HEK293 (cell line): ENCODE data around the gene RTBDN.

Experiments
- CTCF ChIP-seq: fragments of 450-650 bp; formaldehyde crosslinking; IDR thresholded peaks from 2 replicates; pipeline ENCODE4 v1.5.1; 2016; ENCODE audit warnings: missing biosample characterization, missing genetic modification characterization
- FEZF1 ChIP-seq: fragments of 450-650 bp; formaldehyde crosslinking; IDR thresholded peaks from 2 replicates; pipeline ENCODE4 v1.5.1; 2016; ENCODE audit warnings: missing biosample characterization, missing genetic modification characterization
- HOXD13 ChIP-seq: sonication (generic); formaldehyde crosslinking; IDR thresholded peaks from 2 replicates; pipeline ENCODE4 v1.8.0; 2022; ENCODE audit warnings: missing genetic modification reagents, borderline replicate concordance
- KLF1 ChIP-seq: fragments of 450-650 bp; formaldehyde crosslinking; IDR thresholded peaks from 2 replicates; pipeline ENCODE4 v1.5.1; 2016; ENCODE audit warnings: missing biosample characterization, missing genetic modification characterization
- PRDM10 ChIP-seq: fragments of 450-650 bp; formaldehyde crosslinking; IDR thresholded peaks from 2 replicates; pipeline ENCODE4 v1.5.1; 2016; ENCODE audit warnings: missing biosample characterization, missing genetic modification characterization
- SP2 ChIP-seq: fragments of 450-650 bp; formaldehyde crosslinking; IDR thresholded peaks from 2 replicates; pipeline ENCODE4 v1.5.1; 2016; ENCODE audit warnings: missing biosample characterization, missing genetic modification characterization
- SP7 ChIP-seq: fragments of 450-650 bp; formaldehyde crosslinking; IDR thresholded peaks from 2 replicates; pipeline ENCODE4 v1.5.1; 2016; ENCODE audit warnings: missing biosample characterization, missing genetic modification characterization
- YY2 ChIP-seq: fragments of 450-650 bp; formaldehyde crosslinking; IDR thresholded peaks from 2 replicates; pipeline ENCODE4 v1.5.1; 2016; ENCODE audit warnings: missing biosample characterization, missing genetic modification characterization
- ZBTB44 ChIP-seq: fragments of 450-650 bp; IDR thresholded peaks from 2 replicates; pipeline ENCODE4 v1.5.1; 2018; ENCODE audit warnings: missing biosample characterization, mild to moderate bottlenecking, missing genetic modification characterization
- ZBTB48 ChIP-seq: fragments of 450-650 bp; formaldehyde crosslinking; IDR thresholded peaks from 2 replicates; pipeline ENCODE4 v1.5.1; 2016; ENCODE audit warnings: missing biosample characterization, missing genetic modification characterization
- ZNF112 ChIP-seq: fragments of 450-650 bp; formaldehyde crosslinking; IDR thresholded peaks from 2 replicates; pipeline ENCODE4 v1.5.0; 2017; ENCODE audit warnings: missing biosample characterization, missing genetic modification characterization
- ZNF18 ChIP-seq: fragments of 450-650 bp; formaldehyde crosslinking; IDR thresholded peaks from 2 replicates; pipeline ENCODE4 v1.5.1; 2016; ENCODE audit warnings: missing biosample characterization, missing genetic modification characterization
- ZNF26 ChIP-seq: fragments of 450-650 bp; formaldehyde crosslinking; IDR thresholded peaks from 2 replicates; pipeline ENCODE4 v1.5.1; 2016; ENCODE audit warnings: missing biosample characterization, missing genetic modification characterization
- ZNF292 ChIP-seq: fragments of 450-650 bp; formaldehyde crosslinking; IDR thresholded peaks from 2 replicates; pipeline ENCODE4 v1.5.1; 2016; ENCODE audit warnings: low read depth, missing biosample characterization, missing genetic modification characterization, borderline replicate concordance
- ZNF335 ChIP-seq: fragments of 450-650 bp; formaldehyde crosslinking; conservative IDR thresholded peaks from 2 replicates; pipeline ENCODE4 v1.5.1; 2016; ENCODE audit warnings: missing biosample characterization, missing genetic modification characterization
- ZNF366 ChIP-seq: fragments of 450-650 bp; formaldehyde crosslinking; conservative IDR thresholded peaks from 2 replicates; pipeline ENCODE4 v1.5.1; 2016; ENCODE audit warnings: missing biosample characterization, missing genetic modification characterization
- ZNF394 ChIP-seq: fragments of 450-650 bp; formaldehyde crosslinking; IDR thresholded peaks from 2 replicates; pipeline ENCODE4 v1.5.1; 2016; ENCODE audit warnings: missing biosample characterization, missing genetic modification characterization, mild to moderate bottlenecking, moderate library complexity, borderline replicate concordance
- ZNF416 ChIP-seq: fragments of 450-650 bp; formaldehyde crosslinking; IDR thresholded peaks from 2 replicates; pipeline ENCODE4 v1.5.1; 2016; ENCODE audit warnings: missing biosample characterization, missing genetic modification characterization
- ZNF549 ChIP-seq: fragments of 450-650 bp; IDR thresholded peaks from 2 replicates; pipeline ENCODE4 v1.5.1; 2018; ENCODE audit warnings: missing biosample characterization, missing genetic modification characterization, mild to moderate bottlenecking, inconsistent platforms, moderate library complexity
- ZNF580 ChIP-seq: fragments of 450-650 bp; formaldehyde crosslinking; IDR thresholded peaks from 2 replicates; pipeline ENCODE4 v1.5.1; 2016; ENCODE audit warnings: missing biosample characterization, missing genetic modification characterization
- ZNF596 ChIP-seq: fragments of 450-650 bp; IDR thresholded peaks from 2 replicates; pipeline ENCODE4 v1.5.0; 2018; ENCODE audit warnings: missing biosample characterization, mild to moderate bottlenecking, missing genetic modification characterization, moderate library complexity
- ZNF624 ChIP-seq: fragments of 450-650 bp; formaldehyde crosslinking; IDR thresholded peaks from 2 replicates; pipeline ENCODE4 v1.5.1; 2017; ENCODE audit warnings: missing biosample characterization, missing genetic modification characterization
- ZNF664 ChIP-seq: fragments of 450-650 bp; formaldehyde crosslinking; IDR thresholded peaks from 2 replicates; pipeline ENCODE4 v1.5.1; 2016; ENCODE audit warnings: missing biosample characterization, missing genetic modification characterization
- ZNF692 ChIP-seq: fragments of 450-650 bp; formaldehyde crosslinking; IDR thresholded peaks from 2 replicates; pipeline ENCODE4 v1.5.1; 2016; ENCODE audit warnings: missing biosample characterization, missing genetic modification characterization
- ZNF791 ChIP-seq: fragments of 450-650 bp; formaldehyde crosslinking; IDR thresholded peaks from 2 replicates; pipeline ENCODE4 v1.5.1; 2016; ENCODE audit warnings: missing biosample characterization, missing genetic modification characterization
- ZSCAN4 ChIP-seq: fragments of 450-650 bp; formaldehyde crosslinking; IDR thresholded peaks from 2 replicates; pipeline ENCODE4 v1.5.1; 2017; ENCODE audit warnings: missing biosample characterization, missing genetic modification characterization

RTBDN gene

GRCh38 chr19:12789098-12789903 lies 45.1 kb downstream of the RTBDN start (continued):
- 0 out of 2 replicates have a peak, but pooled peaks have one; percentile 30 for TF ChIP-seq KLF1
- TF ChIP-seq SP7 (tag by site-specific recombination) = no peak
- TF ChIP-seq FEZF1 (tag by site-specific recombination) = no peak
- TF ChIP-seq ZNF112 = no peak
- TF ChIP-seq ZNF292 (tag by site-specific recombination) = no peak
- no peak for TF ChIP-seq ZNF664 (tag by site-specific recombination)
- TF ChIP-seq ZNF580 (tag by site-specific recombination) = 0 out of 2 replicates have a peak, but pooled peaks have one; percentile 19
- no peak for TF ChIP-seq YY2
- peak; percentile 37; the same call in 1 of the 2 replicates for TF ChIP-seq ZNF335
- TF ChIP-seq ZNF416 (tag by site-specific recombination) = no peak
- TF ChIP-seq ZBTB44 (tag by site-specific recombination) = no peak
- no peak for TF ChIP-seq ZNF549 (tag by site-specific recombination)
- TF ChIP-seq ZNF624 = no peak
- peak; percentile 81 for TF ChIP-seq ZNF394 (tag by site-specific recombination)
- TF ChIP-seq ZNF692 (tag by site-specific recombination) = no peak
- no peak for TF ChIP-seq ZNF26 (tag by site-specific recombination)
- TF ChIP-seq ZNF596 = peak; percentile 56
- TF ChIP-seq ZNF18 = 0 out of 2 replicates have a peak, but pooled peaks have one; percentile 80
- no peak for TF ChIP-seq SP2
- TF ChIP-seq ZSCAN4 (tag by site-specific recombination) = no peak
- no peak for TF ChIP-seq ZNF791 (tag by site-specific recombination)
- TF ChIP-seq PRDM10 (tag by site-specific recombination) = no peak
- no peak for TF ChIP-seq HOXD13 (CRISPR knock-in tag)
- 0 out of 2 replicates have a peak, but pooled peaks have one; percentile 10 for TF ChIP-seq ZBTB48 (tag by site-specific recombination)
- 0 out of 2 replicates have a peak, but pooled peaks have one; percentile 9 for TF ChIP-seq ZNF366 (tag by site-specific recombination)
- no peak for TF ChIP-seq CTCF (tag by site-specific recombination)
